BJ (cell line): ENCODE measurements around the gene ZBTB42. TPM values are rescaled to one million over a fixed set of nuclear protein-coding genes. Genes with fewer than 3 reads are reported as not detected.

Experiments
- CTCF ChIA-PET: fragments of 350-600 bp; formaldehyde crosslinking; extraction: SDS; loops from one replicate; lab custom pipeline; 2021; ENCODE audit warnings: antibody characterized with exemption, inconsistent platforms; lab: Yijun Ruan, JAX
- POLR2A ChIA-PET: fragments of 300-600 bp; sonication (Branson Sonifier 250); formaldehyde crosslinking; extraction: SDS; loops from one replicate; lab custom pipeline; 2021; ENCODE audit warnings: antibody characterized with exemption; lab: Charles Lee
- DNase-seq: peaks from one replicate; pipeline ENCODE4 v3.0.0-alpha.2; 2011; ENCODE audit warnings: low read depth
- H3K27me3 ChIP-seq: 2 replicates; pipeline ENCODE4 v1.6.0; 2011; ENCODE audit warnings: low read length; ENCODE audit not compliant: control insufficient read depth, insufficient read depth
- H3K36me3 ChIP-seq: 2 replicates; pipeline ENCODE4 v1.5.1; 2011; ENCODE audit warnings: low read length; ENCODE audit not compliant: control insufficient read depth, insufficient read depth
- H3K4me3 ChIP-seq: 2 replicates; pipeline ENCODE4 v1.5.1; 2011; ENCODE audit warnings: low read depth, mild to moderate bottlenecking, control low read depth, low read length
- CTCF ChIP-seq: IDR thresholded peaks from 2 replicates; pipeline ENCODE4 v1.5.1; 2011; ENCODE audit warnings: low read depth, mild to moderate bottlenecking, control low read depth, inconsistent platforms, low read length, moderate library complexity; ENCODE audit not compliant: insufficient read depth
- polyA plus RNA-seq: library from polyadenylated mRNA; depleted of rRNA; stranded (reverse); fragments of >200 nt; gene quantifications from 2 replicates; pipeline ENCODE4 v1.2.3, GENCODE V29; 2011; rRNA removed

The ZBTB42 gene
- polyA plus RNA-seq, 1 experiment: 2.7 TPM

GRCh38 chr14:104852280-104852663 lies 51.4 kb downstream of the ZBTB42 start:
- Histone ChIP-seq H3K4me3 (no peak overlapping the region), H3K27me3 (peaks cover 20% of the 10 kb centered on the region), H3K36me3 (no peaks in the 10 kb centered on the region)
- TF ChIP-seq CTCF: no peak
- ChIA-PET CTCF (interaction anchor here (2.4 kb wide), 1 partner anchor 26 kb away, joined by 8 read pairs; no protein-coding TSS in a partner anchor), POLR2A (no interaction called here)
- DNase-seq: no peak

Other genes starting within 250 kb of the ZBTB42 start
- gene C14orf180, start 221.3 kb upstream of the ZBTB42 start, polyA plus RNA-seq: not detected in 2 replicates
- gene TMEM179, start 196.3 kb upstream of the ZBTB42 start, polyA plus RNA-seq: 0.09 TPM in 1 of 2 replicates, not detected in the other
- gene INF2, start 111.5 kb upstream of the ZBTB42 start, polyA plus RNA-seq: 20.0 and 39.9 TPM in 2 replicates
- gene ADSS1, start 76.9 kb upstream of the ZBTB42 start, polyA plus RNA-seq: 2.9 and 4.5 TPM in 2 replicates
- gene SIVA1, start 48.0 kb upstream of the ZBTB42 start, polyA plus RNA-seq: 83.5 and 116 TPM in 2 replicates
- gene AKT1, start 5.4 kb upstream of the ZBTB42 start, polyA plus RNA-seq: 152 and 226 TPM in 2 replicates
- 5.4 and 8.0 TPM in 2 replicates for gene CEP170B, start 64.2 kb downstream of the ZBTB42 start, polyA plus RNA-seq
- 0.02 and 0.05 TPM in 2 replicates for gene PLD4, start 123.8 kb downstream of the ZBTB42 start, polyA plus RNA-seq
- 6.5 and 6.6 TPM in 2 replicates for gene AHNAK2, start 177.3 kb downstream of the ZBTB42 start, polyA plus RNA-seq
- 4.5 and 5.9 TPM in 2 replicates for gene CLBA1, start 184.7 kb downstream of the ZBTB42 start, polyA plus RNA-seq
- 13.3 and 16.6 TPM in 2 replicates for gene CDCA4, start 220.0 kb downstream of the ZBTB42 start, polyA plus RNA-seq